GM18909 (cell line): ENCODE results near the gene FAM234B.
"Not testable (repeated sequence)": the region's sequence is repeated elsewhere in the genome, so short reads cannot be mapped to it uniquely, and the experiment has no call there.

ENCODE experiments used
- ATAC-seq: cut with Tn5 transposase; IDR thresholded peaks from one replicate; pipeline ENCODE4 v1.9.1; 2021; ENCODE audit warnings: mild to moderate bottlenecking; ENCODE audit not compliant: unreplicated experiment, poor library complexity

Gene FAM234B

GRCh38 chr12:13023811-13024530 lies 20.2 kb upstream of the FAM234B start:
- no peak for ATAC-seq

DNA sequence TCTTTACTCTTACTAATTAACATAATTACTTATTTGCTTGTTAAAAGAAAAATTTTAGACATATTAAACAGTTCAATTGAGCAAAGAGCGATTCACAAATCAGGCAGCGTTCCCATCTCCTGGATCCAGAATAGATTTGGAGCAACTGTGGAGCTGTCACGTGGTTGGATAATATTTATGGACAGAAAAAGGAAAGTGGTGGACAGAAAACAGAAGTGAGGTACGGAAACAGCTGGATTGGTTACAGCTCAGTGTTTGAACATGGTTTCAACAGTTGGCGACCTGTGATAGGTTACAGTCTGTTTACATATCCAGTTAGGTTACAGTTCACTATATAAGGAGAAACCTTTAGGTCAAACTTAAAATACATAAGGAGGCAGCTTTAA lies 19.7 kb upstream of the FAM234B start:
- no peak for ATAC-seq

- no peak for ATAC-seq
Observed at GRCh38 chr12:13026286-13026685, 17.9 kb upstream of the FAM234B start.

- no peak for ATAC-seq
Observed at GRCh38 chr12:13027032-13027431, 17.1 kb upstream of the FAM234B start.

DNA sequence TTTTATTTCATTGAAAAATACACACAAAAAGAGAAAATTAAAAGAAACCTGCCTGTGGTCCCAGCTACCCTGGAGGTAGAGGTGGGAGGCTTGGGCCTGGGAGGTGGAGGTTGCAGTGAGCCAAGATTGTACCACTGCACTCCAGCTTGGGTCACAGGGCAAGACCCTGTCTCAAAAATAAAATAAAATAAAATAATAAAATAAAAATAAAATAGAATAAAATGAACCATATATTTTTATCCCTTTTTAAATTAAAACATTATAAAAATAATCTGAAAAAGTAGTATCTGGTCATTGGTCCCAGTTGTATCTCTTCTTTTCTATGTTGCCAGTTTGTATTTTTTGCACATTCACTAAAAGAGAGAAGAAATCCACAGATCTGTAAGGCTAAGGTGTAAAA lies 16.7 kb upstream of the FAM234B start:
- ATAC-seq: no peak

DNA sequence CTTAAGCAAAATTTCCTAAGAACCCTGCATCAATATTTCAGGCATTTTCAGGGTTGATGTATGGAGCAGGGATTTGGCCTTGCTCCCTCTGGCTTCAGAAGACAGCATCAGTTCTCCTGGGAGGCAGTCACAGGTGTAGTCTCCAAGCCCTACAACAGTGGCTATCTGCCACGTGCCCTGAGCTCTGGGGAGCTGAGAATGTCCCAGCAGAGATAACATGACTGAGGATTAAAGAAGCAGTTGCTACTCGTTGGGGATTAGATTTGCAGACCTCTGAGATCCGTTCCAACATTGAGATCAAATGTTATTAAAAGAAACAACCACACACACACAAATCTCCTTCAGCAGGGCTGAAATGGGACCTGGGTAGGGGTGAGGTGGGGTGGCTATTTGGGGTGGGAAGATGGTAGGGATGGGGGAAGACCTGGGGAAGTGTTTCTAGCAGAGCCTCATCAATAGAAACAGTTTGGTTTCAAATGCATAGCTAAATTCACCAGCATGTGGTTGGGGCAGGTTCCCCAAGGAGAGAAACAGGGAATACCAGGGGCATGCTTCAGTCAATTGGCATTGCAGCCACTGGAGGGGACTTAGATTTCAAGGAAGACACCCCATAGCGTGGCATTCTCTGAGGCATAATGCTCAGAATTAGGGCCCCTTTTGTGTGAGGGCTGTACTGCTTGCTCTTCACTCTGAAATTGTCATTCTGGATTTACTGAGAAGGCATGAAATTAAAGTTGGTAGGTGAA lies 15.2 kb upstream of the FAM234B start:
- ATAC-seq: no peak

DNA sequence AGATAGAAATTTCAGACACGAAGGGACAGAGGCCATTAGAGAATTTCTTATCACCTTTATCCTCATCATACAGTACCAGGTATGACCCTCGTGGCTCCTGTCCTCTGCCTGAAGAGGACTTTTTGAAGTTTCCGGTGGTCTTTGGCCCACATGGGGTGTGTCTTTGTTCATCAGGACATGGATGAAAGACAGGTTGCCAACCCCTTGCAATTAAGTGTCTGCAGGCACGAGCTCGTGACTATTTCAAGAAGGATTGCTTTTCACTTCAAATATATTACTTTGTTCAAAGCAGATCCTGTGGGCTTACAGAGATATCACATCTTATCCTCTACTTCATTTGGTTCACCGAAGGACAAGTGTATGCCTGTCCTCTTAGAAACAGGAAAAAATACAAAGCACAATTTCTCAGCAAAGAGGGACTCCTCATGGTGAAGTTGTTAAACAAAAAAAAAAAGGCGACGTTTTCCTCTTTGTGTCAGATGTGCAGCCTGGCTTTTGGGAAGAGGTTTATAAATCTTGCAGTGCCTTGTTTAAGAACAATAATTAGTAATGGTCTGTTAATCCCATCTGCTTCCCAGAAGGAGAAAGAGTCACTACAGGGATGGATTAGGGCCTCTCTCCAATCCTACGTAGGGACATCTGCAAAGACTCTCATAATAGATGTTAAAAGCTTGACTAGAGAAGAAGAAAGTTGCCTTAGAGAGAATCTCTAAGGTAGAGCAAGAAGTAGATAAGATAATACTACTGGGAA lies 13.5 kb upstream of the FAM234B start:
- no peak for ATAC-seq

DNA sequence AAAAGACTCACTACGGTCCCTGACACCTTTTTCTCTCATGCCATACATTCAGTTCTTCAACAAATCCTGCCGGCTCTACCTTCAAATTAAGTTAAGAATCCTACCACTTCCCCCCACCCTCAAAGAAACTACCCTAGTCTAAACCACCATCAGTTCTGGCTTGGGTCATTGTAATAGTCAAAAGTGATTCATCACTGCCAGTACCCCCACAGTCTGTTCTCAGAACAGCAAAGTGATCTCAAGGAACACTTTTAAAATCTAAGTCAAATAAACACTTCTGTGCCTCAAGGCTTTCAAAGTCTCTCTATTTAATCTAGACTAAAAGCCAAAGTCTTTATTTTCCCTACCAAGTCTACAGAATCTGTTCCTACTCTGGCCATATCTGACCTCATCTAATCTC lies 12.0 kb upstream of the FAM234B start:
- ATAC-seq: no peak

- no peak for ATAC-seq
Observed at GRCh38 chr12:13033476-13033875, 10.7 kb upstream of the FAM234B start.

DNA sequence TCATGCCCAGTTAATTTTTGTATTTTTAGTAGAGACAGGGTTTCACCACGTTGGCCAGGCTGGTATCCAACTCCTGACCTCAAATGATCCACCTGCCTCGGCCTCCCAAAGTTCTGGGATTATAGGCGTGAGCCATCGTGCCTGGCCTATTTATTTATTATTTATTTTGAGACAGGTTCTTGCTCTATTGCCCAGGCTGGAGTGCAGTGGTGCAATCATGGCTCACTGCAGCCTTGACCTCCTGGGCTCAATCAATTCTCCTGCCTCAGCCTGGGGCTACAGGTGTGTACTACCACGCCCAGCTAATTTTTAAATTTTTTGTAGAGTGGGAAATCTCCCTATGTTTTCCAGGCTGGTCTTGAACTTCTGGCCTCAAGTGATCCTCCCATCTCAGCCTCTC lies 8.8 kb upstream of the FAM234B start:
- ATAC-seq: not testable (repeated sequence)

DNA sequence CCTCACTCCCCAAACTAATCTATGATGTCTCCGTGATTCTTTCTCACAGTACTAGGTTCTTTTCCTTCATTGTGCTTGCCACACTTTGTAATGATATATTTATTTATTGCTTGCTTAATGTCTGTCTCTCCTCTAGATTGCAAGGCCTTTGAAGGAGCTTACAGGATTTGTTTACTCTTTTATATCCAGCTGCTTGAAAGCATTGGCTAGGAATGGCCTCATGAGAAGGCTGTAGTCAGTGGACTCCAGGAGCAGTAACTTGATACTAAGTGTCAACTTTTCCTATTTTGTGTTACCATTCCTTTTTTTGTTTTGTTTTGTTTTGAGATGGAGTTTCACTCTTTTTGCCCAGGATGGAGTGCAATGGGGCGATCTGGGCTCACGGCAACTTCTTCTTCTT lies 7.3 kb upstream of the FAM234B start:
- no peak for ATAC-seq

GRCh38 chr12:13038491-13039161 lies 5.6 kb upstream of the FAM234B start:
- ATAC-seq: no peak

- no peak for ATAC-seq
Observed at GRCh38 chr12:13039328-13039956, 4.7 kb upstream of the FAM234B start.

DNA sequence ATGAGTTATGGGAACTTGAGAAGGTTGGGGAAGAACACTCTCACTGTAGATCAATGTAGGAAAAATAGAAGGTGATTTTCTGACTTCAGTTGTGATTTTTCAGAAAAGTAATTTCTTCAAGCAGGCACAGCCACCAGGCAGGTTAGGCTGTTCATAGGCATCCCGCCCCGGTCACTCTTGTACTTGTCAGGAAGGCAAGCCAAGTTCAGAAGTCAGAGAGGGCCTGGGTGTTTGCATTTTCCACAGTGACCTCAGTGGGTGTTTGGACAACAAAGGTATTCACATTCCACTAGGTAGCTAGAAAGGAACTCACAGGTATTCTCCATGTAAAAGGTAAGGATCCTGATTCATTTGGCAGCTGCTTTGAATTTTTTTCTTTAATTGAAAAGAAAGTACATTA lies 3.0 kb upstream of the FAM234B start:
- no peak for ATAC-seq

DNA sequence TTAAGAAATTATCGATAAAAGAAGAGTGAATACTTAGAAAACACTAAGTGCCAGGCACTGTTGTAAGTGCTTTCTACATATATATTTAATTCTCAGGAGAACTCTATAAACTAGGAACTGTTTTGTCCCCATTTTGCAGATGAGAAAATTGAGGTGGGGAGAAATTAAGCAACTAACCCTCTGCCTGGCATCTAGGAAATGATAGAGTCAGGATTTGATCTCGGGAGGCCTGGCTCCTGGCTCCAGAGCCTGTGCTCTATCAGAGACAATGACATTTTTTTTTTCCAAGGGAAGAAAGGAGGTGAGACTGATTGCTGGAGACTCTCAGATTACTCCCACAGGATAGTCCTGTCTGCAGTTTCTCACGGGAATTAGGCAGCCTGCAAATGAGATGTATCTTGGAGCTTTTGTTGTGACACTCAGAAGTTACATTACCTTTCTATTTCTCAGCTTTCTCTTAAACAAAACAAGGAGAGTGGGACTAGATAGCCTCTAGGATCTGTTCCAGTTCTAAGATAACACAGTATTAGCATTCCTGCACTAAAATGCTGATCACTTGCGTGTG lies 1.4 kb upstream of the FAM234B start:
- no peak for ATAC-seq

DNA sequence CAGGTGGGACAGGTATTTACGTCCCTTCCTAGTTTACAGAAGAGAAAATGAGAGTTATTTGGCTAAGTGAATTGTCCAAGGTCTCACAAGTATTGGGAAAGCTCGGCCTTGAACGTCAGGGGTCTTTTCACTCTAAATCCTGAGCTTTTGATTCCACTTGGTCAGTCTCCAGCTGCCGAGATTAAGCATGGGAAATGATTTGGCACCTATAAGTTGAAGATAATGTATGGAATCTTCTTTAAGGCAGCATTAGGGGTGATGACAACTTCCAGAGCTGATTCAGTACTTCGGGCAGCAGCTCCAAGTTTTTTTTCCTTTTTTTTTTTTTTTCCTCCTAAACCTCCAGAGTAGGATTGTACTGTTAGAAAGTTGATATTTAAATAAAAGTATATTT lies 722 bp downstream of the FAM234B start:
- no peak for ATAC-seq

DNA sequence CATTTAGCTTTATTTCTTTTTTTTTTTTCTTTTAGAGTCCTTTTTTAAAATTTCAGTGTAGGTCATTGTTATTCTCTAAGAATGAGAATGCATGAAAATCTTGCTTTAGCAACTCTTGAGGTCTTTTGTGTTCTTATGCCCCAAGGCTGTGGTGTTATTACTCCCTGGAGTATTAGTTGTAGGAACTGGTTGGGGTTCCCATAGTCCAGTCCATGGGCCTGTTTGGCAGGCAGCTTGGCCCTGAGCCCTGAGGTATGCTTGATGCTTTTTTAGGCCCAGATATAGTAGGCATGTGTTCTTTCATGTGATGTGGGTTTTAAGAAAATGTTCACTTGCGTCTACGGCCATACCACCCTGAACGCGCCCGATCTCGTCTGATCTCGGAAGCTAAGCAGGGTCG lies 1.6 kb downstream of the FAM234B start:
- no peak for ATAC-seq

- peak; percentile 62 for ATAC-seq
Observed at GRCh38 chr12:13046964-13047363, 2.8 kb downstream of the FAM234B start.

DNA sequence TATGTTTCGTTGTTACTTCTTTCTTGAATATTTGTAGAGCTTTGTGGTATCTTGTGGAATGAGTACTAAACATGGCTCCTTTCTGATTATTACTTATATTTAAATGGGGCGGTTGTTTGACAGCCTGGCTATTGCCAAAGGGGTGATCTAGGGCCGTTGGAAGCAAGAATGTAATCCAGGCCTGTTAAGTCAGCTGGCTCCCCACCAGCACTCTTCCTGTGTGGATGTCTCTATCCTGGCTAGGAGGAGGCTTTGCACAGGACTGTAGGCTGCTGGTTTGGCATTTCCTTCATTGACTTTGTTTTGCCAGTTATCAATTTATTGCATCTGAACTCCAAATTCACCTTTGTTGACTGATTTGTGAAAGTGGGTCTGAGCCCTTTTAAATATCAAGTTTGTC lies 5.6 kb downstream of the FAM234B start:
- ATAC-seq: no peak

- ATAC-seq: no peak
Observed at GRCh38 chr12:13052421-13052820, 8.2 kb downstream of the FAM234B start.
